ENCODE results near the gene COL13A1.

GRCh38 chr10:69910561-69910960 is 108.9 kb downstream of the COL13A1 start:
- TF ChIP-seq CTCF (IDR thresholded peaks at IDR 0.05) (no peak), POLR2AphosphoS5 (IDR thresholded peaks at IDR 0.05; ENCODE audit: insufficient read depth in 1 of 2, low read depth in 1 of 2) (no peak), POLR2A (IDR thresholded peaks at IDR 0.05) (no peak)

Measured in vagina (tissue), 2 donors.